H1 (cell line): ENCODE data around the gene SLC1A7. TPM values are rescaled to one million over a fixed set of nuclear protein-coding genes. Genes with fewer than 3 reads are reported as not detected.

Experiments used
- CTCF ChIA-PET: fragments of 300-600 bp; sonication (Branson Sonifier 250); formaldehyde crosslinking; loops from one replicate; lab custom pipeline; 2021; ENCODE audit not compliant: partially characterized antibody; lab: Charles Lee
- POLR2A ChIA-PET: fragments of 300-600 bp; sonication (Branson Sonifier 250); formaldehyde crosslinking; loops from one replicate; lab custom pipeline; 2021; ENCODE audit warnings: inconsistent platforms; ENCODE audit not compliant: partially characterized antibody; lab: Charles Lee
- DNase-seq, 2 experiments: peaks; one replicate each; pipeline versions ENCODE4 v3.0.0 to v3.0.0-alpha.2; 2010 to 2022; ENCODE audit warnings: low spot score in 2 of 2, low read depth in 1 of 2, mixed read lengths in 1 of 2
- FAIRE-seq: peaks from 2 replicates; lab custom pipeline; 2011; peaks lifted over from hg19 to GRCh38; lab: Jason Lieb, UNC
- H2AFZ ChIP-seq: 2 replicates; pipeline ENCODE4 v1.8.1; 2012; ENCODE audit warnings: low read length, inconsistent platforms
- H2AK5ac ChIP-seq: 2 replicates; pipeline ENCODE4 v1.6.1; 2013; ENCODE audit warnings: low read depth, low read length
- H2BK120ac ChIP-seq: replicated peaks from 2 replicates; pipeline ENCODE3; 2013; ENCODE audit warnings: low read depth, low read length, inconsistent platforms
- H2BK12ac ChIP-seq: 2 replicates; pipeline ENCODE4 v1.6.1; 2013; ENCODE audit warnings: low read depth, low read length
- H2BK15ac ChIP-seq: 2 replicates; pipeline ENCODE4 v1.6.1; 2013; ENCODE audit warnings: low read length
- H2BK20ac ChIP-seq: 2 replicates; pipeline ENCODE4 v1.6.1; 2013; ENCODE audit warnings: low read length
- H2BK5ac ChIP-seq: 2 replicates; pipeline ENCODE4 v1.6.1; 2013; ENCODE audit warnings: low read depth, low read length
- H3K14ac ChIP-seq: 2 replicates; pipeline ENCODE4 v1.6.1; 2013; ENCODE audit warnings: inconsistent platforms; ENCODE audit not compliant: insufficient read length
- H3K18ac ChIP-seq: 2 replicates; pipeline ENCODE4 v1.6.1; 2013; ENCODE audit warnings: low read length; ENCODE audit errors: extremely low read depth
- H3K23ac ChIP-seq: 2 replicates; pipeline ENCODE4 v1.6.1; 2013; ENCODE audit warnings: inconsistent platforms; ENCODE audit not compliant: insufficient read length
- H3K23me2 ChIP-seq: 2 replicates; pipeline ENCODE4 v1.6.1; 2013; ENCODE audit warnings: low read depth, low read length
- H3K27ac ChIP-seq: 2 replicates; pipeline ENCODE4 v1.6.1; 2011; ENCODE audit warnings: low read depth, low read length, inconsistent platforms
- H3K27me3 ChIP-seq, 4 experiments: replicated peaks in 1 of 4; 1 replicate in 1 of 4; 2 replicates in 3 of 4; pipeline versions ENCODE4 v1.6.1 to v1.8.1; 2011 to 2013; ENCODE audit warnings: low read length in 3 of 4, mild to moderate bottlenecking in 3 of 4, inconsistent platforms in 2 of 4, mixed read lengths in 2 of 4, moderate library complexity in 1 of 4; ENCODE audit not compliant: control insufficient read depth in 3 of 4, insufficient read depth in 3 of 4; ENCODE audit errors: extremely low read depth in 1 of 4
- H3K36me3 ChIP-seq, 4 experiments: 2 replicates each; pipeline versions ENCODE4 v1.6.1 to v1.8.1; 2011 to 2013; ENCODE audit warnings: mild to moderate bottlenecking in 4 of 4, low read length in 3 of 4, moderate library complexity in 2 of 4, control low read depth in 1 of 4, inconsistent platforms in 1 of 4; ENCODE audit not compliant: insufficient read depth in 4 of 4, control insufficient read depth in 2 of 4
- H3K4ac ChIP-seq: replicated peaks from 2 replicates; pipeline ENCODE3; 2013; ENCODE audit warnings: low read length, low read depth, mixed read lengths, inconsistent platforms; ENCODE audit not compliant: insufficient read length
- H3K4me1 ChIP-seq, 4 experiments: replicated peaks in 1 of 4; 1 replicate in 1 of 4; 2 replicates in 3 of 4; pipeline versions ENCODE4 v1.6.1 to v1.8.1; 2011 to 2013; ENCODE audit warnings: low read length in 3 of 4, inconsistent platforms in 2 of 4, mixed read lengths in 1 of 4; ENCODE audit not compliant: insufficient read depth in 4 of 4, control insufficient read depth in 3 of 4
- H3K4me2 ChIP-seq, 2 experiments: 2 replicates each; pipeline versions ENCODE4 v1.6.1 to v1.8.1; 2011 to 2013; ENCODE audit warnings: low read depth in 2 of 2, low read length in 2 of 2, control low read depth in 1 of 2, inconsistent platforms in 1 of 2, mild to moderate bottlenecking in 1 of 2; ENCODE audit not compliant: insufficient read depth in 1 of 2
- H3K4me3 ChIP-seq, 4 experiments: fragments of 200-600, 300-600 bp in 1 of 4; sonication (generic), shearing (Covaris generic), sonication (Bioruptor Twin) in 1 of 4; 2 replicates each; pipeline versions ENCODE4 v1.5.1 to v1.8.1; 2011 to 2016; ENCODE audit warnings: low read length in 4 of 4, low read depth in 3 of 4, control low read depth in 2 of 4, inconsistent platforms in 2 of 4, mild to moderate bottlenecking in 2 of 4, mixed read lengths in 1 of 4, moderate library complexity in 1 of 4; ENCODE audit not compliant: insufficient read depth in 2 of 4; ENCODE audit errors: extremely low read depth in 1 of 4
- H3K56ac ChIP-seq: replicated peaks from 2 replicates; pipeline ENCODE3; 2013; ENCODE audit warnings: low read depth, mild to moderate bottlenecking, mixed read lengths, low read length, inconsistent platforms; ENCODE audit not compliant: insufficient read length
- H3K79me1 ChIP-seq: 2 replicates; pipeline ENCODE4 v1.6.1; 2013; ENCODE audit warnings: low read depth, low read length, control low read depth
- H3K79me2 ChIP-seq, 2 experiments: 2 replicates each; pipeline versions ENCODE4 v1.6.1 to v1.8.1; 2012 to 2013; ENCODE audit warnings: low read length in 2 of 2, mild to moderate bottlenecking in 2 of 2, inconsistent platforms in 1 of 2; ENCODE audit not compliant: insufficient read depth in 2 of 2, control insufficient read depth in 1 of 2
- H3K9ac ChIP-seq, 4 experiments: replicated peaks in 1 of 4; 1 replicate in 1 of 4; 2 replicates in 3 of 4; pipeline versions ENCODE4 v1.6.1 to v1.8.1; 2011 to 2013; ENCODE audit warnings: low read depth in 3 of 4, low read length in 3 of 4, control low read depth in 2 of 4, mild to moderate bottlenecking in 2 of 4, moderate library complexity in 2 of 4, inconsistent platforms in 1 of 4; ENCODE audit errors: extremely low read depth in 1 of 4
- H3K9me3 ChIP-seq, 2 experiments: 2 replicates each; pipeline versions ENCODE4 v1.6.1 to v1.8.1; 2012 to 2013; ENCODE audit warnings: mild to moderate bottlenecking in 2 of 2, moderate library complexity in 2 of 2, control low read depth in 1 of 2, inconsistent platforms in 1 of 2, low read depth in 1 of 2, low read length in 1 of 2, mixed read lengths in 1 of 2; ENCODE audit not compliant: insufficient read depth in 2 of 2
- H4K20me1 ChIP-seq, 2 experiments: replicated peaks in 1 of 2; 2 replicates each; pipeline versions ENCODE3 to v1.8.1; 2011 to 2013; ENCODE audit warnings: inconsistent platforms in 2 of 2, low read length in 2 of 2, mild to moderate bottlenecking in 1 of 2; ENCODE audit not compliant: insufficient read depth in 2 of 2, control insufficient read depth in 1 of 2
- H4K5ac ChIP-seq: 2 replicates; pipeline ENCODE4 v1.6.1; 2013; ENCODE audit warnings: low read length, low read depth, mixed read lengths, inconsistent platforms; ENCODE audit not compliant: insufficient read length
- H4K8ac ChIP-seq: 2 replicates; pipeline ENCODE4 v1.8.0; 2013; ENCODE audit warnings: mild to moderate bottlenecking, moderate library complexity, low read length, inconsistent platforms; ENCODE audit not compliant: insufficient read depth; ENCODE audit errors: extremely low read depth
- H4K91ac ChIP-seq: replicated peaks from 2 replicates; pipeline ENCODE3; 2013; ENCODE audit warnings: low read length, mixed read lengths, inconsistent platforms; ENCODE audit not compliant: insufficient read length
- BACH1 ChIP-seq: IDR thresholded peaks from 2 replicates; pipeline ENCODE4 v1.6.1; 2012; ENCODE audit warnings: low read length, improper control_type of control experiment
- CHD1 ChIP-seq: IDR thresholded peaks from 2 replicates; pipeline ENCODE4 v1.6.1; 2012; ENCODE audit warnings: low read depth, low read length, improper control_type of control experiment
- EGR1 ChIP-seq: IDR thresholded peaks from 2 replicates; pipeline ENCODE4 v1.6.1; 2011; ENCODE audit warnings: low read depth, low read length, borderline replicate concordance
- EZH2 ChIP-seq: fragments of 200-600 bp; sonication (generic); IDR thresholded peaks from 2 replicates; pipeline ENCODE4 v1.7.1; 2012; ENCODE audit warnings: low read depth, mild to moderate bottlenecking, moderate library complexity, low read length, inconsistent platforms; ENCODE audit not compliant: severe bottlenecking
- NRF1 ChIP-seq: IDR thresholded peaks from 2 replicates; pipeline ENCODE4 v1.6.1; 2011; ENCODE audit warnings: mild to moderate bottlenecking, low read depth, low read length, improper control_type of control experiment
- WGBS, 2 experiments: shearing (Covaris generic) in 1 of 2; methylation state at CpG; one replicate each; pipeline versions ENCODE4 v1.1.6 to v1.1.7; 2013 to 2015; ENCODE audit warnings: low lambda C conversion rate in 2 of 2, mixed read lengths in 2 of 2, inconsistent platforms in 1 of 2, low coverage in 1 of 2, missing lambda C conversion rate in 1 of 2; ENCODE audit not compliant: insufficient replicate concordance in 2 of 2, insufficient coverage in 1 of 2, insufficient read length in 1 of 2; ENCODE audit errors: extremely low coverage in 1 of 2, missing lambda C conversion rate in 1 of 2; 5-methylcytosine and 5-hydroxymethylcytosine counted together
- polyA plus RNA-seq, 7 experiments: library from polyadenylated mRNA; depleted of rRNA in 3 of 7; stranded (reverse) in 5 of 7; unstranded in 2 of 7; fragments of >200 nt in 5 of 7; fragments of 200-250 nt in 2 of 7; gene quantifications; 1 replicate in 5 of 7; 2 replicates in 1 of 7; 4 replicates in 1 of 7; pipeline versions ENCODE4 v1.2.1 to v1.2.3, GENCODE V29; 2011 to 2013; ENCODE audit warnings: missing spikeins in 2 of 7, mixed read lengths in 2 of 7
- total RNA-seq: library from RNA; stranded (reverse); fragmentation: NEBNext Ultra II Directional; extraction: Animal tissue kit (Norgen Biotek cat#: 25700); gene quantifications from 2 replicates; pipeline ENCODE4 v1.2.1, GENCODE V29; 2021

The SLC1A7 gene
- total and polyA plus RNA-seq, 2 of the 8 experiments (the other 6 are each of a cell fraction or from before 2014, with no cell fraction given): not detected

- no peak overlapping the region for H2BK120ac ChIP-seq
- no peak overlapping the region for H4K8ac ChIP-seq
- no peak for DNase-seq
- ChIA-PET POLR2A (no interaction called here), CTCF (interaction anchor here (0.5 to 5.9 kb wide), 8 partner anchors 8 to 107 kb away, joined by 3 to 23 read pairs (median 3); no protein-coding TSS in a partner anchor)
- H3K4ac ChIP-seq: no peak overlapping the region
- H3K23ac ChIP-seq: no peak overlapping the region
- WGBS, 2 experiments: 92% methylated on average over 4 of the region's 4 CpGs; no CpG with 5 or more reads in 1 of the 2 experiments
- no peak overlapping the region for H3K27ac ChIP-seq
- H2AFZ ChIP-seq: no peak overlapping the region
- TF ChIP-seq EGR1 (no peak), NRF1 (no peak), EZH2 (no peak), BACH1 (no peak), CHD1 (no peak)
- no peak overlapping the region; the same call in 1 of the 2 replicates for H2BK5ac ChIP-seq
- no peaks in the 10 kb centered on the region; a peak in 1 of 7 replicates for H3K27me3 ChIP-seq
- no peak overlapping the region for H3K56ac ChIP-seq
- peaks cover 0 to 2% of the 10 kb centered on the region in 2 experiments for H4K20me1 ChIP-seq
- H3K79me1 ChIP-seq: no peaks in the 10 kb centered on the region
- H3K36me3 ChIP-seq: no peaks in the 10 kb centered on the region
- H3K23me2 ChIP-seq: 0 out of 2 replicates have a peak, but pooled peaks cover 2% of the 10 kb centered on the region
- H2BK12ac ChIP-seq: no peak overlapping the region
- H3K9ac ChIP-seq: no peak overlapping the region
- H4K91ac ChIP-seq: no peak overlapping the region
- H4K5ac ChIP-seq: no peak overlapping the region
- H2AK5ac ChIP-seq: no peak overlapping the region
- H3K14ac ChIP-seq: no peak overlapping the region
- peaks cover 0 to 18% (median 9%) of the 10 kb centered on the region in 4 experiments; a peak in 5 of 7 replicates for H3K4me1 ChIP-seq
- no peaks in the 10 kb centered on the region for H3K9me3 ChIP-seq
- no peak overlapping the region for H2BK20ac ChIP-seq
- no peaks in the 10 kb centered on the region for H3K79me2 ChIP-seq
- no peak overlapping the region for H3K4me3 ChIP-seq
- FAIRE-seq: no peak
- H3K18ac ChIP-seq: no peak overlapping the region
- no peak overlapping the region for H3K4me2 ChIP-seq
- no peak overlapping the region for H2BK15ac ChIP-seq
Observed at GRCh38 chr1:53079251-53079650, 63.2 kb downstream of the SLC1A7 start.
